HG02884 (cell line): ENCODE data around the gene PSMG1.
"Not testable (repeated sequence)": the region's sequence is repeated elsewhere in the genome, so short reads cannot be mapped to it uniquely, and the experiment has no call there.

Experiments used
- ATAC-seq: cut with Tn5 transposase; IDR thresholded peaks from one replicate; pipeline ENCODE4 v1.9.1; 2021; ENCODE audit warnings: mild to moderate bottlenecking, moderate library complexity; ENCODE audit not compliant: unreplicated experiment

Gene PSMG1

DNA sequence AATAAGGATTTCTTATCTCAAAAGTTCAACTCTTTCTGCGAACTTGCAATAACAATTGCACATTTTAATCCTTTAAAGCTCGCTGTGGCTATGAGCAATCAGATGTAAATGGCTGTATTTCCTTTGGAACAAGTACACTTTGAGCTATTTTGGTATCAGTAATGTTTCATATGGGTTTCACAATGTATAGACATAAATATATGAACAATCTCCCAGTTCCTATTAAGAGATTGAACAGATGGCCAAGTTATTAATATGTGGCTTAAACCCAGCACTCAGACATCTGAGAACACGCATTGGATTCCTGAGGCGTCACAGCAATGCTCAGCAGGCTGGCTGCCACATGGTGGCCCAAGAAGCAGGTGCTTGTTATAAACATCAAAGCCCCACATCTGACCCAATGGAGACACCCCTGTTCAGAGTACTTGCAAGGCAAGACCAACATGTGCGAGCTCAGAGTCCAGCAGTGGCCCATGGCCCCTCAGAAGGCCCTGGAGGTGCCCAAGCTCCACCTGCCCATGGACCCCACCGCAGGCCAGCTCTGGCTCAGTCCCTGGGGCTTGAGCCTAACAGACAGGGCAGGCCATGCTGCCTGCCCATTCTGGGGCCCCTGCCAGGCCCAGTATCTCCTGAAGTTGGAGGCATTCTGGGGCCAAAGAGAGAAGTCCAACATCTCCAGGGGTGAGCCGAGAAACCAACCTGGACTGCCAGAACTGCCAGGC is 23.7 kb downstream of the PSMG1 start:
- ATAC-seq, result no peak

GRCh38 chr21:39157241-39157640 is 26.0 kb downstream of the PSMG1 start:
- ATAC-seq, result not testable (repeated sequence)

GRCh38 chr21:39156024-39156423 is 27.2 kb downstream of the PSMG1 start:
- ATAC-seq, result no peak

GRCh38 chr21:39155578-39155977 is 27.7 kb downstream of the PSMG1 start:
- no peak for ATAC-seq

GRCh38 chr21:39153842-39154241 is 29.4 kb downstream of the PSMG1 start:
- ATAC-seq, result no peak

- ATAC-seq, result no peak
Observed at GRCh38 chr21:39153373-39153772, 29.9 kb downstream of the PSMG1 start.

DNA sequence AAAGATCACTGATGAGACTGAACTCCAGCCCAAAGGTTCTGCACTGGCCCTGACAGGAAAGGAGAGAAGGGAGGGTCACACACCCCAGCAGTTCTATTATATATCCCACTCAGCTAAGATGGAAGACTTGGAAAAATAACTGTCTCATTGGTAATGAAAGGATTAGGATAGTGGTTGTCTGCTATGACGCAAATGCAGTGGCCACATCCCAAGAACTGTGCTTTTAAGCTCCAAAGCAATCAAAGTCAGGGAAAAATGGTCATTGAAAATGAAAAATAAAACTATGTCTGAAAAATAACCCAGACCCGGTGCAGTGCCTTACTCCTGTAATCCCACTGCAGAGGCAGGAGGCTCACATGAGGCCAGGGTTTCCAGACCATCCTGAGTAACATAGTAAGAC is 31.0 kb downstream of the PSMG1 start:
- ATAC-seq, result no peak

- no peak for ATAC-seq
Observed at GRCh38 chr21:39150877-39151276, 32.4 kb downstream of the PSMG1 start.

DNA sequence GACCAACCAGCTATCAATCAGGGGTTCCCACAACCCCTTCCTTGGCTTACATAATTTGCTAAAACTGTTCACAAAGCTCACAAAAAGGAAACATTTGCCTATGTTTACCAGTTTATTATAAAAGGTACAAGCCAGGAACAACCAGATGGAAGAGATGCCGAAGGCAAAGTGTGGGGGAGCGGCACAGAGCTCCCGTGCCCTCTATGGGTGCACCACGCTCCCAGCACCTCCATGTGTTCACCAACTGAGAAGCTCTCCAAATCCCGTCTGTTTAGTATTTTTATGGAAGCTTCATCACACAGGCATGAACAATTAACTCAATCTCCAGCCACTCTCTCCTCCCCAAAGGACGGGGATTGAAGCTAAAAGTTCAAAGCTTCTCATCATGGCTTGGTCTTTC is 32.9 kb downstream of the PSMG1 start:
- no peak for ATAC-seq

DNA sequence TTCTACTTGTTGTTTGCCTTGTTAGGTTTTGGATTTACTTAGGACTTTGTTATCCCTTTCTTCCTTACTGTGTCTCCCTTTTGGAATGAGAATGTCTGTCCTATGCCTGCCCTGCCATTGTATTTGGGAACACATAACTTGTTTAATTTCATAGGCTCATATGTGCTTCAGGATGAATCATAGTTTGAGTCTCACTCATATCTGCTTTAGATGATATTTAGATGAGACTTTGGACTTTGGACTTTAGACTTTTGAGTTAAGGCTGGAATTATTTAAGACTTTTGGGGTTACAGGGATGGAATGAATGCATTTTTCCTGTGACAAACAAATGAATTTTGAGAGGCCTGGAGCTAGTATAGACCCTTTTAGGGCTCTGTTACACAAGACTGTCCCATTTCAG is 33.4 kb downstream of the PSMG1 start:
- no peak for ATAC-seq

DNA sequence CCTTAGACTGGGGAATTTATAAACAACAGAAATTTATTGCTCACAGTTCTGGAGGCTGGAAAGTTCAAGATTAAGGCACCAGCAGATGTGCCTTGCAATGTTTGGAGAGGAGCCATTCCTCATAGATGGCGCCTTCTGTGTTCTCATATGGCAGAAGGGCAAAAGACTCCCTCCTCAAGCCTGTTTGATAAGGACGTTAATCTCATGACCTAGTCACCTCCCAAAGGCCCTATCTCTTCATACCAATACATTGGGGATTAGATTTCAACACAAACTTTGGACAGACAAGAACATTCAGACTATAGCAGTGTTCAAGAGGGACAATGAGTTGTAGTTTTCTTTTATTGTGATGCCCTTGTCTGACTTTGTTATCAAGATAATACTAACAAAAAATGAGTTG is 34.3 kb downstream of the PSMG1 start:
- ATAC-seq, result no peak

GRCh38 chr21:39144191-39144590 is 39.1 kb downstream of the PSMG1 start:
- ATAC-seq, result no peak

DNA sequence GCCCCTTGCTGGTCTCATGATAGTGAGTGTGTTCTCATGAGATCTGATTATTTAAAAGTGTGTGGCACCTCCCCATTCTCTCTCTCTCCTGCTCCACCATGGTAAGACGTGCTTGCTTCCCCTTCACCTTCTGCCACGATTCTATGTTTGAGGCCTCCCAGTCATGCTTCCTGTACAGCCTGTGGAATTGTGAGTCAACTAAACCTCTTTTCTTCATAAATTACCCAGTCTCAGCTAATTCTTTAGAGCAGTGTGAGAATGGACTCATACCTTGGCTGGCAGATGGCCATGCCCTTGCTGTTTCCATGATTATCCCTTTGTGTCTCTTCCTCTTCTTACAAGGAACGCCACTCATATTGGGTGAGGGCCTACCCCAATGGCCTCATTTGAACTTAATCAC is 40.3 kb downstream of the PSMG1 start:
- ATAC-seq, result no peak

DNA sequence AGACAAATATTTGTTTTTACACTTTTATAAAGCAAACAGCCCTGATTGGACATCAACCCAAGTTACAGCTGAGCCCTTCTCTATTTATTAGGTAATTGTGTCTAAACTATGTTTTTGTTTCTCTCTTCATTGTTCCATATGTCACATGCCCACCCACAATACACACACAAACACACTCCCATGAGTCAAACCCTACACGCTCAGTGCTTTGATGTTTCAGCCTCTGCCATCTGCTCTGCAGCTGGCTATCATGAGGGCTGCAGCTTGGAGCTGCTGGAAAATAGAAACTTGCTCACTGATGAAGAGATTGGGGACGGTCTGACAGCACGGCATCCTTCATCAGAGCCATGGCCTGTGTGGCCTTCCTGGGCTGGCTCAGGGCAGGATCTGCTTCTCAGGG is 41.7 kb downstream of the PSMG1 start:
- no peak for ATAC-seq

- no peak for ATAC-seq
Observed at GRCh38 chr21:39137248-39138178, 45.7 kb downstream of the PSMG1 start.

GRCh38 chr21:39136711-39137110 is 46.5 kb downstream of the PSMG1 start:
- no peak for ATAC-seq

GRCh38 chr21:39136138-39136537 is 47.1 kb downstream of the PSMG1 start:
- not testable (repeated sequence) for ATAC-seq

DNA sequence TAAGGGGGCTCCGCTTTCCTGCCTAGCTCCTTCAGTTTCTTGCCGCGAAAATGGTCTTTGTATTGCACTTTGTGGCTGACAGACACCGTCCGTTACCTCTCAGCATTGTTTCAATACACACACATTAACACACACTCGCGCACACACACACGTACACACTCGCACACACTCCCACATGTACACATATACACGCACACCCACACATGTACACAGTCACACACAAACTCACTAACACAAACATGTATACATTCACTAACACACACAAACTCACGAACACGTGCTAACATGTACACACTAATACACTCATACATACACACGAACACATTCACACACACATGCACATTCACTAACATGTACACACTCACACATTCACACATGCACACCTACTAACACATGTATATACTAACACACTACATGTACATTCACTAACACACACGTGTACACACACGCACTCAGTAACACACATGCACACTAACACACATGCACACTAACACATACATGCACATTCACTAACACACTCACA is 48.9 kb downstream of the PSMG1 start:
- no peak for ATAC-seq

- ATAC-seq, result no peak
Observed at GRCh38 chr21:39132248-39132647, 51.0 kb downstream of the PSMG1 start.

- no peak for ATAC-seq
Observed at GRCh38 chr21:39131791-39132190, 51.5 kb downstream of the PSMG1 start.

- ATAC-seq, result no peak
Observed at GRCh38 chr21:39127506-39127905, 55.7 kb downstream of the PSMG1 start.

GRCh38 chr21:39126486-39126806 is 56.8 kb downstream of the PSMG1 start:
- no peak for ATAC-seq
